CD4-positive, alpha-beta T cell treated with Interleukin-17A for 1 hour (primary cell): Measurements from ENCODE around the gene NEURL1.
"Not testable (repeated sequence)": the region's sequence is repeated elsewhere in the genome, so short reads cannot be mapped to it uniquely, and the experiment has no call there.

Source experiments
- DNase-seq: peaks from one replicate; pipeline ENCODE4 v3.0.0-alpha.2; 2020

Gene NEURL1

DNA sequence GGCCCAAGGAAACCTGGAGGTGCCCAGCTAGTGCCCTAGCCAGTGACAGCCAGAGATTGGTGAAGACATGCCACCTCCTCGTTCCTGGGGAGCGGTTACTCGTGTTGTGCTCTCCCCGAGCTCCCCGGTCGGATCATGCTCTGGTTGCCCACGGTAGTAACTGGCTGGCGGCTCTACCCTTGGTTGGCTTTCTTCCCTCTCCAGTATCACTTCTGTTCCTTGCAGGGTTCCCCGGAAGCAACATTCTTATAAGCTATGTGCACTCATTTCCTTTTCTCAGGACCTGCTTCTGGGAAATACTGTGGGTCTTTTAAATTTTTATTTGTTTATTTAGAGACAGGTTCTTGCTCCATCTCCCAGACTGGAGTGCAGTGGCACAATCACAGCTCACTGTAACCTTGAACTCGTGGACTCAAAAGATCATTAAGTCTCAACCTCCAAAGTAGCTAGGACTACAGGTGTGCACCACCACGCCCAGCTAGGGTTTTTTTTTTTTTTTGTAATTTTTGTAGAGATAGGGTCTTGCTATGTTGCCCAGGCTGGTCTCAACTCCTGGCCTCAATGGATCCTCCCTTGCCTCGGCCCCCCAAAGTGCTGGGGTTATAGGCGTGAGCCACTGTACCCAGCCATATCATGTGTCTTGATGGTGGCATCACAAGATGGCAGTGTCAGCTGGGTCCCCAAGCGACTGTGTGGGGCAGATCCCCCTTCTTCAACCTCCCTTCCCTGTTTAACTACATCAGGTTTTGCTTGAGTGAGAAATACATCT, 27.9 kb upstream of the NEURL1 start:
- no peak for DNase-seq

GRCh38 chr10:103466734-103467133, 26.8 kb upstream of the NEURL1 start:
- DNase-seq, result no peak

DNA sequence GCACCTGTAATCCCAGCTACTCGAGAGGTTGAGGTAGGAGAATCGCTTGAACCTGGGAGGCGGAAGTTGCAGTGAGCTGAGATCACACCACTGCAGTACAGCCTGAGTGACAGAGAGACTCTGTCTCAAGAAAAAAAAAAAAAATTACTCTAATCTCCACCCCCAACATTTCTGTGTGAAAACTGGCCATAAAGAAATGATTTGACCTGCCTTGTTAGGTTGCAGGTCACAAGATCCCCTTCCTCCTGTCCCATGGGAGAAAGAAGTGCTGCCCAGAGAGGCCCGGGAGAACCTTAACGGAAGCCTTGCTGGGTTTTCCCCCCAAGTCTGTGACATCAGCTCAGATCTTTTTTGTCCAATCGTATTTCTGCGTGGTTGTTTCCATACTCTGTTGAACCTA, 26.1 kb upstream of the NEURL1 start:
- DNase-seq, result no peak

DNA sequence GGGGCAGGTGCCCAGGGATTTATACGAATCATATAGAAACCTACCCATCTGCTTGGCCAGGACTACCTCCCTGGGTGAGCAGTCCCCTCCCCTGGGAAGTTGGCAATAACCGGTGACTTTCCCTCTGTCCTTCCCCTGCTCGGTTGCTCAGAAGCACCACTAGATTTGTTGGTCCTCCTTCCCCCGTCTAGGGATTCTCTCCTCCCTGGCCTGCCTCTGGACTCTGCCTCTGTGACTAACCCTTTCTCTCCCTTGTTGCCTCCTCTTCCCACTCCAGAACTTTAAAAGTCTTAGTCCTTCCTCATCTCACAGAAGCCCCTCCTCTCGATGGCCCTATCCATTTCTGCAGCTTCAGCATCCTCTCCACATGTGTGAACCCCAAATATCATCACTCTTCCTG, 24.3 kb upstream of the NEURL1 start:
- DNase-seq, result no peak

- peak; percentile 84 for DNase-seq
Measured at GRCh38 chr10:103470761-103471653, 22.5 kb upstream of the NEURL1 start.

- no peak for DNase-seq
Measured at GRCh38 chr10:103472005-103472404, 21.5 kb upstream of the NEURL1 start.

- no peak for DNase-seq
Measured at GRCh38 chr10:103473261-103473671, 20.2 kb upstream of the NEURL1 start.

DNA sequence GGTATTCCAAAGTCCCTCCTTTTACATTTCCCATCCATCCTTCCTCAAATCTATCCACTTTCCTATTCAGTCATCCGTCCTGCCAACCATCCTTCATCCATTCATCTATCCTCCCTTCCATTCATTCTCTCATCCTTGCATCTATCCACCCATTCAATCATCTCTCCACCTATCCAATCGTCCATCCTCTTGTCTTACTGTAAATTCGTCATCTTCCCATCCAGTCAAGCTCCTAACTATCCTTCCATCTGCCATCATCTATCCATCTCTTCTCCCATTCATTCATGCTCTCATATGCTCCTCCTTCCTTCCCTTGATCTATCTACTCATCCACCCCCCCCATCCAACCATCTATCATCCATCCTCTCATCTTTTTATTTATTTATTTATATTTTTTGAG, 19.4 kb upstream of the NEURL1 start:
- no peak for DNase-seq

GRCh38 chr10:103475437-103475836, 18.1 kb upstream of the NEURL1 start:
- no peak for DNase-seq

- no peak for DNase-seq
Measured at GRCh38 chr10:103476046-103476768, 17.3 kb upstream of the NEURL1 start.

- DNase-seq, result no peak
Measured at GRCh38 chr10:103478671-103479070, 14.8 kb upstream of the NEURL1 start.

- no peak for DNase-seq
Measured at GRCh38 chr10:103479135-103479534, 14.4 kb upstream of the NEURL1 start, which contains the start of gene CALHM3. TSS of gene CALHM3 (minus strand) at chr10:103479240. CDS start at chr10:103479032, 208 bp downstream.

DNA sequence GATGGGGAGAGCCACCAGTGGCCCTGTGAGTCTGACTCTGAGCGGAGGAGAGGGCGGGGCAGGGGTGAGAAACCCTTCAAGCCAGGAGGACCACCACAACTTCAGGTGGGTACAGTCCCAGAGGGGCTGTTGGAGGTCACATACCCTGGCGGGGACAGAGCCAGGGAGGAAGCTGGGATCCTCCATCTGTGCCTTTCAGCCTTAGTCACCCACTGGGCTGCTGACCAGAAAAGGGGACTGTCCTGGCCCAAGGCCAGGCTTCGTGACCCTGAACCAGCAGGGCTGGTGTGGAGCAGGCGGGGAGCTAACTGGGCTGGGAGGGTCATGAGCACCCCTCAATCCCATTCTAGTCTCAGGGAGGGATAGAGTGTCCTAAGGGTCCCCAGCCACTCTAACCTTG, 13.0 kb upstream of the NEURL1 start:
- no peak for DNase-seq

- DNase-seq, result peak; percentile 83
Measured at GRCh38 chr10:103481974-103482531, 11.5 kb upstream of the NEURL1 start.

GRCh38 chr10:103486635-103487409, 6.7 kb upstream of the NEURL1 start:
- not testable (repeated sequence) for DNase-seq

DNA sequence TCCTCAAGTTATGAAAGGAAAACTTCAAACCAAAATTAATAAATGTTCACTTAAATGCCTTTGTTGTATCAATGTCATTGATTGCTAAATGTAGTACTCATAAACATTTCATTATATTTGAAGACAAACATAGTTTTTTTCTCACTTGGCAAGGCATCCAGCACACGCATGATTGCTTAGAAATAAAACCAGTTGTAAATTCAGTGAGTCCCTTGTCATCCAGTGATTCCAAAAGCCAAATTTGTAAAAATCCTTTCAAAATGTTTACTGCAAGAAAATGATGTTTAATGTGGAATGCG, 6.1 kb upstream of the NEURL1 start:
- no peak for DNase-seq

DNA sequence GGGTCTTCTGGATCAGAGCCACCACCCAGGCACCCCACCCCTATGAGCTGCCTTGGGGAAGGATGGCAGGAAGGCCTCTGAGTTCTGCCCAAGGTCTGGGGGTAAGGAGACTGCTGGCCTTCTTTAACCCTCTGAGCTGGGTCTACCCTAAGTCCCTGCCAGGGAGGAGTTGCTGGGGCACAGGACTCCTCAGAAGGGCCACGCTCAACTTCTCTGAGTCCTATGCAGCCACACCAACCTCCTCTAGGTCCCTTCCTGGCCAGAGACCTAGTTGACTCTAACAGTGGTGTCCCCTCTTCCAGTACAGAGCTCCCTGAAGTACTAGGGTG, 2.6 kb upstream of the NEURL1 start:
- DNase-seq, result no peak

DNA sequence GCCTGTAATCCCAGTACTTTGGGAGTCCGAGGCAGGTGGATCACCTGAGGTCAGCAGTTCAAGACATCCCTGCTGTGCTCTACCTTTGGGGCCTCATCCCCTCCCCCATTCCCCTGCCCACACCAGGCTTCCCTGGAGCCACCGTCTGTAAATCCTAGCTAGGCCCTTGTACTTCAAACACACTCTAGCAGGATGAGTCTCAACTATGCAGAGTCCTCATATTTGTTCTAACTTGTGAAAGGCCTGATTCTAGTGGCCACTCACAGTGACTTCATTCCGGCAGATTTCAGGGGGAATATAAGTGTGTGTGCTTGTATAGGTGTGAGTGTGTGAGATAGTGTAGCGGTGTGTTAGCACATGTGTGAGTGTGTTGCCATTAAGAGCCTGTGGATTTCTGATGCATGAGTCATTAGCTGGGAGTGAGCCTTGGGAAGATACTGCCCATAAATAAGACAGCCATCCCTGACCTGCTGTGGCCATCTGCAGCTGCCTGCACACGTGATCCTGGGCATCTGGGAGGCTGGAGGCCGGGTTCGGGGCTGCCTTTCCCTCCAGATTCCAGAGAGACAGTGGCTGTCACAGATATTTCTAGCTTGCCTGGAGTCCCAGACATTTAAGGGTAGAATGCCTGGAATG, 1.7 kb upstream of the NEURL1 start:
- DNase-seq, result no peak

GRCh38 chr10:103492655-103493261, 747 bp upstream of the NEURL1 start:
- DNase-seq, result no peak

GRCh38 chr10:103493916-103494877, 692 bp downstream of the NEURL1 start:
- DNase-seq, result peak; percentile 24
